ENCODE measurements around the gene PLD4.

DNA sequence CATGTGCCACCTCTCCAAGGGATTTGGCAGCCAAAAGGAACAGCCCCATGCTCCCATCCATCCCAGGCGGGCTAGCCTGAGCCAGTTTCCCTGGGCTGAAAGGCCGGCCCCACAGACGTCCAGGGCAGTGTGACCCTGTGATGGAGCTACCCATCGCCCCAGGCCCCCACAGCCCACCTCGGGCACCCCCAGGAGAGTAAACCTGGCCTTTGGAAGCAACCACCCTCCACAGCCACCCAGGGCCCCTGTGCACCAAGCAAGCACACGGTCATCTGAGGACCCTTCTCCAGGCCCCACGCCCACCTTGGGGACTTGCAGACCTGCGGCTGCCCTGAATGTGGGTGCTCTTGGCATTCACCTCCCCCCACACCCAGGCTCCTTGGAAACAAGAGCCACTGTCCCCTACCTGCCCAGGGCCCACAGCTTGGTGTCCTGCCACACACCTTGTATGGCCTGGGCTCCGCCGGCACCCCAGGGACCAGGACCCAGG, 45.1 kb downstream of the PLD4 start:
- TF ChIP-seq, protein P1, sequence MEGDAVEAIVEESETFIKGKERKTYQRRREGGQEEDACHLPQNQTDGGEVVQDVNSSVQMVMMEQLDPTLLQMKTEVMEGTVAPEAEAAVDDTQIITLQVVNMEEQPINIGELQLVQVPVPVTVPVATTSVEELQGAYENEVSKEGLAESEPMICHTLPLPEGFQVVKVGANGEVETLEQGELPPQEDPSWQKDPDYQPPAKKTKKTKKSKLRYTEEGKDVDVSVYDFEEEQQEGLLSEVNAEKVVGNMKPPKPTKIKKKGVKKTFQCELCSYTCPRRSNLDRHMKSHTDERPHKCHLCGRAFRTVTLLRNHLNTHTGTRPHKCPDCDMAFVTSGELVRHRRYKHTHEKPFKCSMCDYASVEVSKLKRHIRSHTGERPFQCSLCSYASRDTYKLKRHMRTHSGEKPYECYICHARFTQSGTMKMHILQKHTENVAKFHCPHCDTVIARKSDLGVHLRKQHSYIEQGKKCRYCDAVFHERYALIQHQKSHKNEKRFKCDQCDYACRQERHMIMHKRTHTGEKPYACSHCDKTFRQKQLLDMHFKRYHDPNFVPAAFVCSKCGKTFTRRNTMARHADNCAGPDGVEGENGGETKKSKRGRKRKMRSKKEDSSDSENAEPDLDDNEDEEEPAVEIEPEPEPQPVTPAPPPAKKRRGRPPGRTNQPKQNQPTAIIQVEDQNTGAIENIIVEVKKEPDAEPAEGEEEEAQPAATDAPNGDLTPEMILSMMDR (IDR thresholded peaks at IDR 0.05; ENCODE audit: low read depth, low read length, poor library complexity, severe bottlenecking) = no peak
- no peak for TF ChIP-seq EZH2phosphoT487 (IDR thresholded peaks at IDR 0.05; ENCODE audit: borderline replicate concordance, low read length)
